GM06990 (cell line): ENCODE results near the gene ALKBH6.

ENCODE experiments used
- DNase-seq: peaks from one replicate; pipeline ENCODE4 v3.0.0-alpha.2; 2011; ENCODE audit not compliant: insufficient read length; ENCODE audit errors: extremely low read depth
- H3K27me3 ChIP-seq: replicated peaks from 2 replicates; pipeline ENCODE4 v1.6.0; 2011; ENCODE audit warnings: low read length; ENCODE audit not compliant: control insufficient read depth, insufficient read depth
- H3K36me3 ChIP-seq: 2 replicates; pipeline ENCODE4 v1.5.1; 2011; ENCODE audit warnings: low read length; ENCODE audit not compliant: control insufficient read depth, insufficient read depth
- H3K4me3 ChIP-seq: replicated peaks from 2 replicates; pipeline ENCODE4 v1.5.1; 2011; ENCODE audit warnings: low read depth, mild to moderate bottlenecking, control low read depth, low read length
- TF ChIP-seq, protein P1 (sequence below): IDR thresholded peaks from 2 replicates; pipeline ENCODE4 v1.5.1; 2011; ENCODE audit warnings: low read length, control low read depth, mild to moderate bottlenecking, inconsistent platforms; ENCODE audit not compliant: insufficient read depth, poor library complexity, severe bottlenecking

The ALKBH6 gene

DNA sequence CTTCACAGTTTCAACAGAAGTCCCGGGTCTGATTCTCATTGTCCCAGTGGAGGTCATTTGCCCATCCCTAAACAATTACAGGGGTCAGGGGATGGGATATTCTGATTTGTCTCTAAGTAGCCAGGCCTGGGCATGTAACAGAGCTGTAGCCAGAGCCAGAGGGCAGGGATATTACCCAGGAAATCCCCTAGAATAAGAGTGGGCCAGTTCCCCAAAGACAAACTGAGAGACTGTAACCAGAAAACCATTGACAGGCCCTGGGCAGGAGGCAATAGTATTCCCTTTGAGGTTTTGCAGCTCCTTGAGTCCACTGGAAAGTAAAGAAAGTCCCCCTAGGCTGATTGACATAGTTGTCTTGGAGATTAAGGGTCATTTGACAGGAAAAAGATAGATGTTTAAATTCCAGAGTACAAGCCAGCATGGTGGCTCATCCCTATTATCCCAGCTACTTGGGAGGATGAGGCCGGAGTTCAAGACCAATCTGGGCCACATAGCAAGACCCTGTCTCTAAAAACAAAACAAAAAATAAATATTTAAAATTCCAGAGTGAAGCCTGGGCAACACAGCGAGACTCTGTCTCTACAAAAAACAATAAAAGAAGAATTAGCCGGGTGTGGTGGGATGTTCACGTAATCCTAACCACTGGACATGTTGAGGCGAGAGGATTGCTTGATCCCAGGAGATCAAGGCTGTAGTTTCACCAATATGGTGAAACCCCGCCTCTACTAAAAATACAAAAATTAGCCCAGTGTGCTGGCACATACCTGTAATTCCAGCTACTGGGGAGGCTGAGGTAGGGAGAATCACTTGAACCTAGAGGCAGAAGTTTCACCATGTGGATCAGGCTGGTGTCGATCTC, 20.9 kb downstream of the ALKBH6 start:
- no peaks in the 10 kb centered on the region for H3K27me3 ChIP-seq
- peaks cover 4% of the 10 kb centered on the region for H3K36me3 ChIP-seq
- H3K4me3 ChIP-seq, result no peak overlapping the region

DNA sequence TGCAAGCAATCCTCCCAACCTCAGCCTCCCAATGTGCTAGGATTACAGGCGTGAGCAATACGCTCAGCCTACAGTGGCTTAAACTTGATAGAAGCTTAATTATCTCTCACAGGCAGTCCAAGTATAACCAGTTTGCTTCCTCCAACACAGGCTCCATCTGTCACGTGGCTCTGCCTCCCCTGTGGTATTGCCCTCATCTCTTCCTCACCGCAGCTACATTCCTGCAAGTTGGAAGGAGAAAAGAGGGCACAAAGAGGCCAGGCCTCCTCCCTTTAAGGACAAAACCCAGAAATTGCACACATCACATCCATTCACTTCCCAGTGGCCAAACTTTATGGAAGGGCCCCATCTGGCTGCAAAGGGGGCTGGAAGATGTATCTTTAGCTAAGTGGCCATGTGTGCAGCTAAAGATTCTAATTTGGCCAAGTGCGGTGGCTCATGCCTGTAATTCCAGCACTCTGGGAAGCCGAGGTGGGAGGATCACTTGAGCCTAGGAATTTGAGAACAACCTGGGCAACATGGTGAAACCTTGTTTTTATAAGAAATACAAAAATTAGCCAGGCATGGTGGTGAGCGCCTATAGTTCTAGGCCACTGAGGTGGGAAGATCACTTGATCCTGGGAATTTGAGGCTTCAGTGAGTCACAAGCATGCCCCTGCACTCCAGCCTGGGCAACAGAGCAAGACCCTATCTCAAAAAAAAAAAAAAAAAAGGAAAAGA, 22.1 kb downstream of the ALKBH6 start:
- no peak for DNase-seq

More for the DNA sequence above, 20.9 kb downstream of the ALKBH6 start:
- TF ChIP-seq, protein P1, sequence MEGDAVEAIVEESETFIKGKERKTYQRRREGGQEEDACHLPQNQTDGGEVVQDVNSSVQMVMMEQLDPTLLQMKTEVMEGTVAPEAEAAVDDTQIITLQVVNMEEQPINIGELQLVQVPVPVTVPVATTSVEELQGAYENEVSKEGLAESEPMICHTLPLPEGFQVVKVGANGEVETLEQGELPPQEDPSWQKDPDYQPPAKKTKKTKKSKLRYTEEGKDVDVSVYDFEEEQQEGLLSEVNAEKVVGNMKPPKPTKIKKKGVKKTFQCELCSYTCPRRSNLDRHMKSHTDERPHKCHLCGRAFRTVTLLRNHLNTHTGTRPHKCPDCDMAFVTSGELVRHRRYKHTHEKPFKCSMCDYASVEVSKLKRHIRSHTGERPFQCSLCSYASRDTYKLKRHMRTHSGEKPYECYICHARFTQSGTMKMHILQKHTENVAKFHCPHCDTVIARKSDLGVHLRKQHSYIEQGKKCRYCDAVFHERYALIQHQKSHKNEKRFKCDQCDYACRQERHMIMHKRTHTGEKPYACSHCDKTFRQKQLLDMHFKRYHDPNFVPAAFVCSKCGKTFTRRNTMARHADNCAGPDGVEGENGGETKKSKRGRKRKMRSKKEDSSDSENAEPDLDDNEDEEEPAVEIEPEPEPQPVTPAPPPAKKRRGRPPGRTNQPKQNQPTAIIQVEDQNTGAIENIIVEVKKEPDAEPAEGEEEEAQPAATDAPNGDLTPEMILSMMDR, result no peak
- no peak for DNase-seq

DNA sequence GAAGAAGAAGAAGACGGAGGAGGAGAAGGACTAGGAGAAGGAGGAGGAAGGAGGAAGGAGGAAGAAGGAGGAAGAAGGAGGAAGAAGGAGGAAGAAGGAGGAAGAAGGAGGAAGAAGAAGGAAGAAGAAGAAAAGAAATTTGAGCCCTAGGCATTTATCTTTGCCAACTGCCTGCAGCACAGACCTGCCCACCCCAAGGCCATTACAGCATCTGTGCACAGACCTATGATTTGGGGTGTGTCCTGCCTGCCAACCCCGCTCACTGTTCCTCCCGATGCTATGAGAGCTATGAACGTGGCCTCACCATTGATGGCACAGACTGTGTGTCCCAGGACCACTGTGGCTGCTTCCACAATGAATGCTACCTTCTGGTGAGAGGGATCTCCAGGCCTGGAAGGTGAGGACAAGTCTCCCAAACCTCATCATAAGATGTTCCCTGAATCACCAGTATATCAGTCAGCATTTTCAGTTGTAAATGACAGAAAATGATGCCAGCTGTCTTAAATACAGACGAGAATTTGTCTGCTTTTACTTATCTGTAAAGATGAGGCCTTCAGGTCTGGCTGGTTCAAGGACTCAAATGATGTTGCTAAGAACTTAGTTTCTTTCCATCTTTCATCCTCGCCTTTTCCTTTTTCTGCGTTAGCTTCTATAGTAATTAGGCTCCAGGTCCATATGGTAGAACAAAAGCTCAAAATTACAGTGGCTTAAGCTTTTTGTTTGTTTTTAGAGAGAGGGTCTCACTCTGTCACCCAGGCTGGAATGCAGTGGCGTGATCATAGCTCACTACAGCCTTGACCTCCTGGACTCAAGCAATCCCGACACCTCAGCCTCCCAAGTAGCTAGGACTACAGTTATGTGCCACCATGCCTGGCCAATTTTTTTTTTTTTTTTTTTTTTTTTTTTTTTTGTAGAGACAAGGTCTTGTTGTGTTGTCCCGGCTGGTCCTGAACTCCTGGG, 23.0 kb downstream of the ALKBH6 start:
- H3K4me3 ChIP-seq, result no peak overlapping the region
- no peaks in the 10 kb centered on the region for H3K36me3 ChIP-seq
- no peaks in the 10 kb centered on the region; the same call in 1 of the 2 replicates for H3K27me3 ChIP-seq
- DNase-seq, result no peak
- TF ChIP-seq, protein P1, result no peak

More for the DNA sequence above, 22.1 kb downstream of the ALKBH6 start:
- no peaks in the 10 kb centered on the region for H3K27me3 ChIP-seq
- no peak overlapping the region for H3K4me3 ChIP-seq
- TF ChIP-seq, protein P1, result no peak
- no peaks in the 10 kb centered on the region for H3K36me3 ChIP-seq

DNA sequence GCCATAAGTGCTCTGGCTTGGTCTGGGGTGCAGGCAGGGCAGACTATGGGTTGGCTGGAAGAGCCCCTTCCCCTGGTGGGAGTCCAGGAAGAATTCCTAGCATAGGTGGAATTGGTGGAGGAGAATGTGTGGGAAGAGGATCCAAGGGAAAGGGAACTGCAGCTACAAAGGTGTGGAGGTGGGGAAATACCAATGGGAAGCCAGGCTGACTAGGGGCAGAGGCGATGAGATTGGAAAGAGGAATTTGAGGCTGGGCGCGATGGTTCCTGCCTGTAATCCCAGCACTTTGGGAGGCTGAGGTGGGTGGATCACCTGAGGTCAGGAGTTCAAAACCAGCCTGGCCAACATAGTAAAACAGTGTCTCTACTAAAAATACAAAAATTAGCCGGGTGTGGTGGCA, 23.9 kb downstream of the ALKBH6 start:
- Histone ChIP-seq H3K27me3 (no peaks in the 10 kb centered on the region; the same call in 1 of the 2 replicates), H3K36me3 (no peaks in the 10 kb centered on the region), H3K4me3 (no peak overlapping the region)
- TF ChIP-seq, protein P1, result no peak
- DNase-seq, result no peak

DNA sequence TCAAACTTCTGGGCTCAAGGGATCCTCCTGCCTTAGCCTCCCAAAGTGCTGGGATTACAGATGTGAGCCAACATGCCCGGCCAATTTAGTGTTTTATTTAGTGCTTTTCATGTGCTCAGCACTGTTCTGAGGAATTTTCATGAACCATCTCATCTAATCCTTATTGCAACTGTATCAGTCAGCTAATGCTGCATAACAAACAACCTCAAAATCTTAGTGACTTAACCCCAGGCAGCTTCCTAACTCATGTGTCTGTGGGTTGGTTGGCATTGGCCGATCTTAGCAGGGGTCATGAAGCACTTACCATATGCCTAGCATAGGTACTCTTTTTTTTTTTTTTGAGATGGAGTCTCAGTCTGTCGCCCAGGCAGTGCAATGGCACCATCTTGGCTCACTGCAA, 25.2 kb downstream of the ALKBH6 start:
- Histone ChIP-seq H3K36me3 (no peaks in the 10 kb centered on the region), H3K27me3 (no peaks in the 10 kb centered on the region; the same call in 1 of the 2 replicates), H3K4me3 (no peak overlapping the region)
- TF ChIP-seq, protein P1, result no peak
- no peak for DNase-seq
